HepG2 (cell line): ENCODE measurements around the gene NAB2. TPM values are rescaled to one million over a fixed set of nuclear protein-coding genes. Genes with fewer than 3 reads are reported as not detected.
A peak's percentile ranks its signal among the peaks of the same experiment; 100 is the strongest.

ENCODE experiments used
- ATAC-seq: fragments of 200-7000 bp; cut with Tn5 transposase; 3 replicates; pipeline ENCODE4 v1.9.1; 2020; ENCODE audit warnings: mild to moderate bottlenecking, moderate library complexity
- BruUV-seq: library from RNA; stranded (reverse); fragments of 400-500 nt; replicated peaks from 2 replicates; lab custom pipeline; 2021; lab: Mats Ljungman, UMichigan
- CTCF ChIA-PET: fragments of 300-600 bp; formaldehyde crosslinking; extraction: SDS; loops from one replicate; lab custom pipeline; 2021; ENCODE audit warnings: low total read pairs, inconsistent platforms, low intra/inter-chr PET ratio; lab: Yijun Ruan, JAX
- POLR2A ChIA-PET: fragments of 350-600 bp; sonication (Branson Sonifier 250); formaldehyde crosslinking; loops from one replicate; lab custom pipeline; 2020; ENCODE audit warnings: antibody characterized with exemption, inconsistent platforms; lab: Yijun Ruan, JAX
- DNase-seq: peaks from one replicate; pipeline ENCODE4 v3.0.0-alpha.2; 2015; ENCODE audit warnings: low spot score
- FAIRE-seq: peaks from 3 replicates; lab custom pipeline; 2011; peaks lifted over from hg19 to GRCh38; lab: Jason Lieb, UNC
- H2AFZ ChIP-seq: one replicate; pipeline ENCODE4 v1.6.1; 2011; ENCODE audit warnings: low read length, inconsistent platforms
- H3K27ac ChIP-seq: fragments of 300-600 bp; 3 replicates; pipeline ENCODE4 v1.8.0; 2011; ENCODE audit warnings: mixed run types, mild to moderate bottlenecking, mixed read lengths, low read length, inconsistent platforms; ENCODE audit not compliant: insufficient read depth; ENCODE audit errors: extremely low read length
- H3K27me3 ChIP-seq, 2 experiments: fragments of 200-600 bp in 1 of 2; 2 replicates in 1 of 2; 3 replicates in 1 of 2; pipeline versions ENCODE4 v1.6.0 to v1.8.0; 2011; ENCODE audit warnings: low read length in 2 of 2, mild to moderate bottlenecking in 2 of 2, moderate library complexity in 2 of 2, inconsistent platforms in 1 of 2; ENCODE audit not compliant: insufficient read depth in 2 of 2, control insufficient read depth in 1 of 2
- H3K36me3 ChIP-seq, 2 experiments: fragments of 200-600 bp in 1 of 2; replicated peaks in 1 of 2; 2 replicates in 1 of 2; 3 replicates in 1 of 2; pipeline versions ENCODE4 v1.5.1 to v1.8.0; 2011; ENCODE audit warnings: low read length in 2 of 2, inconsistent platforms in 1 of 2; ENCODE audit not compliant: insufficient read depth in 2 of 2, control insufficient read depth in 1 of 2
- H3K4me1 ChIP-seq: 2 replicates; pipeline ENCODE4 v1.5.1; 2012; ENCODE audit warnings: low read length, inconsistent platforms; ENCODE audit not compliant: insufficient read depth
- H3K4me2 ChIP-seq: 2 replicates; pipeline ENCODE4 v1.6.0; 2011; ENCODE audit warnings: low read depth, low read length, inconsistent platforms
- H3K4me3 ChIP-seq, 3 experiments: fragments of 200-600 bp in 1 of 3; sonication (generic), shearing (Covaris generic) in 1 of 3; replicated peaks in 1 of 3; 2 replicates each; pipeline ENCODE4 v1.5.1; 2011 to 2016; ENCODE audit warnings: low read length in 3 of 3, inconsistent platforms in 2 of 3, low read depth in 2 of 3, mild to moderate bottlenecking in 2 of 3, control low read depth in 1 of 3, mixed read lengths in 1 of 3; ENCODE audit not compliant: insufficient read depth in 1 of 3
- H3K79me2 ChIP-seq: one replicate; pipeline ENCODE4 v1.6.1; 2011; ENCODE audit warnings: low read length, inconsistent platforms; ENCODE audit not compliant: insufficient read depth
- H3K9ac ChIP-seq: 2 replicates; pipeline ENCODE4 v1.6.0; 2011; ENCODE audit warnings: mild to moderate bottlenecking, low read depth, low read length, inconsistent platforms; ENCODE audit not compliant: insufficient read depth
- H3K9me3 ChIP-seq: 2 replicates; pipeline ENCODE4 v1.5.1; 2012; ENCODE audit warnings: mild to moderate bottlenecking, low read length
- H4K20me1 ChIP-seq: 2 replicates; pipeline ENCODE4 v1.6.0; 2011; ENCODE audit warnings: inconsistent platforms, mild to moderate bottlenecking, low read length, moderate library complexity; ENCODE audit not compliant: insufficient read depth
- AGO2 ChIP-seq: fragments of 200-400 bp; formaldehyde crosslinking; optimal IDR thresholded peaks from 2 replicates; pipeline ENCODE3; 2017; ENCODE audit warnings: mild to moderate bottlenecking, low read depth, low read length, moderate library complexity
- CENPT ChIP-seq: sonication (generic); formaldehyde crosslinking; IDR thresholded peaks from 2 replicates; pipeline ENCODE4 v1.8.0; 2022; ENCODE audit warnings: low read depth, mild to moderate bottlenecking, moderate library complexity, missing genetic modification reagents
- ZNF280D ChIP-seq: sonication (generic); formaldehyde crosslinking; IDR thresholded peaks from 2 replicates; pipeline ENCODE4 v1.5.1; 2020; ENCODE audit warnings: mild to moderate bottlenecking, missing genetic modification reagents
- ZNF605 ChIP-seq: sonication (generic); formaldehyde crosslinking; IDR thresholded peaks from 2 replicates; pipeline ENCODE4 v1.8.0; 2022; ENCODE audit warnings: mild to moderate bottlenecking, missing genetic modification reagents
- WGBS: methylation state at CpG from one replicate; pipeline ENCODE4 v1.1.6; 2017; ENCODE audit warnings: low lambda C conversion rate; 5-methylcytosine and 5-hydroxymethylcytosine counted together
- in situ Hi-C: cut with HindIII; loops from 2 replicates; pipeline ENCODE4 v1.10.0; 2017; ENCODE audit warnings: low pct_unique_long_range_greater_than_20kb; ENCODE audit not compliant: extremely low pct_ligation_motif_present
- intact Hi-C: fragments of 100-400 bp; cut with micrococcal nuclease; formaldehyde crosslinking; loops from one replicate; pipeline ENCODE4 v1.10.0; 2022; ENCODE audit not compliant: unreplicated experiment
- polyA plus RNA-seq, 8 experiments: library from polyadenylated mRNA; depleted of rRNA in 3 of 8; stranded (reverse) in 7 of 8; unstranded in 1 of 8; fragments of >200 nt; fragmentation: Illumina TruSeq in 4 of 8; extraction: Trizol in 4 of 8; gene quantifications; 2 replicates each; pipeline versions ENCODE4 v1.2.1 to v1.2.3, GENCODE V29; 2011 to 2016; ENCODE audit warnings: low read depth in 4 of 8, missing spikeins in 1 of 8, mixed read lengths in 1 of 8; ENCODE audit not compliant: insufficient read depth in 1 of 8
- total RNA-seq, 5 experiments: library from RNA; depleted of rRNA; stranded (reverse); fragments of >200 nt; fragmentation: Illumina TruSeq; extraction: Trizol; gene quantifications; 2 replicates each; pipeline ENCODE4 v1.2.3, GENCODE V29; 2016; ENCODE audit warnings: low read depth in 1 of 5

The NAB2 gene
- total and polyA plus RNA-seq, 2 of the 13 experiments (the other 11 are each of a cell fraction or from before 2014, with no cell fraction given) = 11.7 to 12.9 TPM

- Histone ChIP-seq H3K27me3 (no peaks in the 10 kb centered on the region; a peak in 1 of 5 replicates), H3K9me3 (no peaks in the 10 kb centered on the region), H2AFZ (no peak overlapping the region), H3K79me2 (peaks cover 15% of the 10 kb centered on the region), H3K4me2 (peak overlapping the region; percentile 81), H4K20me1 (0 out of 2 replicates have a peak, but pooled peaks cover 6% of the 10 kb centered on the region), H3K27ac (no peak overlapping the region), H3K36me3 (peaks cover 10 to 30% of the 10 kb centered on the region in 2 experiments; a peak in 4 of 5 replicates), H3K9ac (no peak overlapping the region), H3K4me1 (peaks cover 29% of the 10 kb centered on the region), H3K4me3 (peak overlapping the region in 2 of 3 experiments; percentile 38 to 93; a peak in 2 of 6 replicates)
- in situ Hi-C loops (no loop called here), intact Hi-C loops (no loop called here)
- BruUV-seq = no TSS peak
- FAIRE-seq (no peak), DNase-seq (no peak), ATAC-seq (no peak)
- ChIA-PET POLR2A (interaction anchor here (4.6 to 13.5 kb wide), 5 partner anchors 9 to 37 kb away, joined by 33 to 309 read pairs (median 109); partner anchors contain the start of genes LRP1, NEMP1 and STAT6), CTCF (interaction anchor here (1.6 kb wide), 1 partner anchor 22 kb away, joined by 3 read pairs; no protein-coding TSS in a partner anchor)
- TF ChIP-seq CENPT (CRISPR knock-in tag) (no peak), AGO2 (peak; percentile 62), ZNF605 (CRISPR knock-in tag) (no peak), ZNF280D (no peak)
- 96% methylated on average over 15 of the region's 22 CpGs for WGBS
Observed at GRCh38 chr12:57090924-57091637, 2.2 kb downstream of the NAB2 start.
